ENCODE measurements around the gene SREK1.
"Not testable (repeated sequence)": the region's sequence is repeated elsewhere in the genome, so short reads cannot be mapped to it uniquely, and the experiment has no call there.

Gene SREK1

GRCh38 chr5:66222896-66223295 lies 78.8 kb downstream of the SREK1 start:
- ATAC-seq: not testable (repeated sequence)

GRCh38 chr5:66223637-66224036 lies 79.5 kb downstream of the SREK1 start:
- no peak for ATAC-seq

- ATAC-seq: no peak
Measured at GRCh38 chr5:66224274-66224673, 80.2 kb downstream of the SREK1 start.

- ATAC-seq: no peak
Measured at GRCh38 chr5:66224773-66225553, 80.9 kb downstream of the SREK1 start.

GRCh38 chr5:66230551-66230950 lies 86.5 kb downstream of the SREK1 start:
- ATAC-seq: no peak

- no peak for ATAC-seq
Measured at GRCh38 chr5:66231508-66231907, 87.4 kb downstream of the SREK1 start.

- no peak for ATAC-seq
Measured at GRCh38 chr5:66232275-66232674, 88.2 kb downstream of the SREK1 start.

- no peak for ATAC-seq
Measured at GRCh38 chr5:66232706-66233445, 88.8 kb downstream of the SREK1 start.
